ENCODE data around the gene ZNF385C. TPM values are rescaled to one million over a fixed set of nuclear protein-coding genes. Genes with fewer than 3 reads are reported as not detected.
A peak's percentile ranks its signal among the peaks of the same experiment; 100 is the strongest.

Gene ZNF385C
- total RNA-seq, 1 donor from 2014 or later = 0.10 TPM

- no peak for DNase-seq (ENCODE audit: low read depth)
Observed at GRCh38 chr17:42124256-42124655, 26.0 kb upstream of the ZNF385C start.

GRCh38 chr17:42122371-42123303 is 24.4 kb upstream of the ZNF385C start, which contains the start of gene HSPB9:
HSPB9 (plus strand) TSS chr17:42122804; CDS start chr17:42122851, 47 bp downstream.
- DNase-seq (ENCODE audit: low read depth) = peak; percentile 21

GRCh38 chr17:42120770-42121769 is 22.8 kb upstream of the ZNF385C start, which contains the start of gene KAT2A:
KAT2A (minus strand) TSS chr17:42121367; CDS start chr17:42121304, 63 bp downstream.
- peak; percentile 53 for DNase-seq (ENCODE audit: low read depth)

DNA sequence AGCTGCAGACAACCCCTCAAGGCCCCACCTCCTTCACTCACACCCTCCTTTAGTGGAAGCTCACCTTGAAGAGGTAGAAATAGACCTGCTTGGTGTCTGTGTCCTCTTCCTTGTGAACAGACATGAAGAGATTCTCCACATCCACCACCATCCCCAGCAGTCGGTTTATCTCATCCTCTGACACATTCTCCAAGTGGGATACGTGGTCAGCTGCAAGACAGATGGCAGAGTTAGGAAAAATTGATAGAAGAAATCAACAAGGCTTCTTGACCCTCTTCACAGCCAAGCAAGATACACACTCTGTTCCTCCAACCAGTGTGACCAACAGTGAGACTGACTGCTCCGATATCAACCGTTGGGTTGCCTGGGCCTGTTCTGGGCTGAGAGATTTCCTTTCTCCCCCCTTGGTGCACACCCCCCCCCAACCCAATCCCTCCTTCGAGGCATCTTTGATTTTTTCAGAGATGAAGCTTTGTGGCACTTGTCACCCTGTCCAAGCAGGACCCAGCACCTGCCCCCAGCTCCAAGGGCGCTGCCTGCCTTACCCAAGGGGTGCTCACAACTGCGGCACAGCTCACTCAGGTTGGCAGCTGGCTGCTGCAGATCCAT is 22.0 kb upstream of the ZNF385C start:
- no peak for DNase-seq (ENCODE audit: low read depth)

DNA sequence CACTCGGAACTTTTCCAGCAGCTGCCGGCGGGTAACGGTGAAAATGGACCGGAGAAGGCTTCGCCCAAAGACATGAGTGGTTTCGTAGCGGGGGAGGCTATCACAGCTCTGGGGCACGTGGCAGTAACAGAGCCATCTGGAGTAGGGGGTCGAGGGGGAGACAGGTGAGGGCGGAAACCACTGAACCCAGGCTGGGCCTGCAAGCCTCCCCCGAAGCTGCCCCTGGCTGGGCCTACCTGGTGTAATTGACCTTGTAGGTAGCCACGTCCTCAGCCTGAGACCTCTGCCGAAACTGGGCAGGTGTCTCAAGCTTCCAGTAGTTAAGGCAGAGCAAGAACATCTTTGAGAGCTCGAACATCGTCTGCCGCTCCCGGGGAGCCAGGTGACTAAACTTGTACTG is 21.0 kb upstream of the ZNF385C start:
- DNase-seq (ENCODE audit: low read depth) = no peak

- DNase-seq (ENCODE audit: low read depth) = peak; percentile 33
Observed at GRCh38 chr17:42118545-42118944, 20.3 kb upstream of the ZNF385C start.

DNA sequence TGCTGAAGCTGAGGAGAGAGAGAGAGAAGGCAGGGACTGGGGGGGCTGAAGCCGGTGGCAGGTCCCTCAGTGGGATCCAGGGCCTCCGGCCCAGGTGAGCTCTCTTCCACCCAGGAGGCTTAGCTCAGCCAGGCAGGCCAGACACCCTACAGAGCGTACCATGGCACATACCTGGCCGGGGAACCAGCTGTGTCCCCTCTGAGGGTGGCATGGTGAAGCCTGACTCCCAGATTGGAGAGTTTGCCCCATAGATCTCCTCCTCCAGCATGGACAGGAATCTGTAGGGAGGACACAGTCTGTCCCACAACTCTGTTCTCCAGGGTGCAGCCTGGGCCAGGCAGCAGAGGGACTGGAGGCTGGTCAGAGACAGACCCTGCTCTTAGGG is 19.8 kb upstream of the ZNF385C start:
- DNase-seq (ENCODE audit: low read depth) = no peak

GRCh38 chr17:42117397-42118125 is 19.3 kb upstream of the ZNF385C start:
- DNase-seq (ENCODE audit: low read depth) = no peak

- peak; percentile 70 for DNase-seq (ENCODE audit: low read depth)
Observed at GRCh38 chr17:42116705-42117396, 18.6 kb upstream of the ZNF385C start.

DNA sequence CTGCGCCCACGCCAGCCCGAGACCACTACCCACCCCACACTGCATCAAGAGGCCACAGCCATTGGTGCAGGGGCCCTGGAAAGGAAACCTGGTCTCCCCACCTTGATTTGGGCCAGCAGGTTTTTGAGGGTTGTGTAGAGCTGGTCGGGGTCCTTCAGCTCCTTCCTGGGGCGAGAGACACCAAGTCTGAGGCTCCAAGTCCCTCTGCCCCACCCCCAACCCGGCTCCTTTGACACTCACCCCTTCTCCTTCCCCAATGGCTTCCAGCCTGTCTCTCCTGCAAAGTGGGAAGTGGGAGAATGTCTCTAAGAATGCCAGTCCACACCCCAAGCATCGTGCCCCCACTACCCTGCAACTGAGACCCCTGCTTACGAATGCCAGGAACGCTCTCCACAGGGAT is 15.8 kb upstream of the ZNF385C start:
- no peak for DNase-seq (ENCODE audit: low read depth)

DNA sequence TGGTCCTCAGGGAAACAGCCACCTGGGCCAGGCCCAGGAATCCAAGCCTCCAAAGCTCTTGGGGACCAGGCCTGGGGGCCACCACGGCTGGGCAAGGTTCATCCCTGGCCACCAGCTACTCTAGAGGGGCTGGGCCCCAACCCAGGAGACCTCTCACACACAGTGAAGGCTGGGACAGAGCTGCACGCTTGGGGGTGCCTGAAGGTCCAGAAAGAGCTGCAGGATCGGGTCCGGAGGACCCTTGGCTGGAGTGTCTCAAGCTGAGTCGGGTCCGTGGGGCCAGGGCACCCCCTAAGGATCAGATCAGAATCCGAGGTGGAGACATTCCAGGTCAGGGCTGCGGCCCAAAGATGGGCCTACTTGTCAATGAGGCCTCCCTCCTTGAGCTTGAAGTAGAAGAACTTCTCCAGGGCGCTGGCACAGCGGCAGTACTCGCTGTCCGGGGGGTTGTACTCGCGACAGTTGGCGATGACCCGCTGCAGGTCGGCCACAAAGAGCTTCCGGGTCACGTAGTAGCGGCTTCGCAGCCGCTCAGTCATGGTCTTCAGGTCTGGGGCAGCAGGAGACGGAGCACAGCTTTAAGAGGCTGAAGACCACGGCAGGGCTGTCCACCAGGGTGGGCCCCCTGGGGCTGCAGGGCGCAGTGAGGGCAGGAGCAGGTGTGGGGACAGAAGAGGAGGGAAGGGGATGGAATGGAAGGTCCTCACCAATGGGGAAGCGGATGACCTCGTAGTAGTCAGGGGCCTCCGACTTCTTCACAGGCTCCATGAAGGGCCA is 15.2 kb upstream of the ZNF385C start:
- DNase-seq (ENCODE audit: low read depth) = no peak

DNA sequence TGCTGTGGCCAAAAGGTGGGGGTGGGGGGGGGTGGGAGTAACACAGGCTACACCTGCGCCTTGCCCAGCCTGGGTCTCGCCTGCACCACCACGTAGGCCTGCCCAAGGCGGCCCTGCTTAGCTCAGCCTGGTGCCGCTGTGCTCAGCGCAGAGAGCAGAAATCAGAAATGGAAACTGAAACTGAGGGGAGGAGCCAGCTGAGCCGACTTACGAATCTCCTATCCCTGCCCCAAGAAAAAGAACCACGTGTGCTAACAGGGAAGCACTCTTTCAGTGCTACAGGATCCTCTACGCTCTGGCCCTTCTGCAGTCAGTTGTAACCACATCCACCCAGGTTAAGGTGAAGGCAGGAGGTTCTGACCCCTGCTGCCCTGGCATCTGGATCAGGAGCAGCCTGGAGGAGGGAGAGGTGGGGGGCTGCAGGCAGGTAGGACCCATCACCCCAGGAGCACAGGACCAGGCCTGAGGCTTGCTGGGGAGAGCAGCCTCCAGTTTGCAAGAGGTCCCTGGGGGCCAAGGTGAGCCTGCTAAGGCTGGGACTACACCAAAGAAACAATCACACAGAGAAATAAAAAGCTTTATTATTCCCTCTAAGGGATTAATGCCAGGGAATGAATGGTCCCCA is 14.4 kb upstream of the ZNF385C start, which contains the start of gene DHX58:
DHX58 (minus strand) TSS at position 163 of the 625 bp plus-strand sequence. CDS start 822 bp downstream, outside the sequence.
- peak; percentile 86 for DNase-seq (ENCODE audit: low read depth)

- DNase-seq (ENCODE audit: low read depth) = peak; percentile 44
Observed at GRCh38 chr17:42111871-42112551, 13.7 kb upstream of the ZNF385C start.

GRCh38 chr17:42111265-42111636 is 13.0 kb upstream of the ZNF385C start:
- no peak for DNase-seq (ENCODE audit: low read depth)

- no peak for DNase-seq (ENCODE audit: low read depth)
Observed at GRCh38 chr17:42110301-42111264, 12.3 kb upstream of the ZNF385C start.

DNA sequence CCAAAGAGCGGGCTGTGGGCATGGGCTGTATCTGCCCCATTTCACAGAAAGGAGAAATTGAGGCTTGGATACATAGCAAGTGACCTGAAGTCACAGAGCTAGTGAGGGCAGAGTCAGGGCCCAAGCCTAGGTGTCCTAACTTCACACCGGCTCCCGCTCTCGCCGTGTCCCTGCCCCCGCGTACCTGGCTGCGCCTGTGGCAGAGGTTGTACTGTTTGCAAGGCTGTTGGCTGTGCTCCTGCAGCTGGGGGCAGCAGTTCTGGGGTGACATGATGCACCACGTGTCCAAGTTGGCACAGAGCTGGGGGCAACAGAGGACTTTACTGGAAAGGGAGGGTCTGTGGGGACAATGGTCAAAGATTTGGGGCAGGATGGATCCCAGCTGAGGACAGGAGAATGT is 10.8 kb upstream of the ZNF385C start:
- DNase-seq (ENCODE audit: low read depth) = no peak
